NCI-H524 (cell line): ENCODE measurements around the gene ZNF574.
"Not testable (repeated sequence)": the region's sequence is repeated elsewhere in the genome, so short reads cannot be mapped to it uniquely, and the experiment has no call there.

Source experiments
- DNase-seq, 2 experiments: peaks; one replicate each; lab custom pipeline; 2025; lab: John Stamatoyannopoulos, UW

Gene ZNF574

GRCh38 chr19:42075616-42076379, at the start of gene ZNF574:
Gene ZNF574 (plus strand): TSS chr19:42076166. CDS start chr19:42078607, 2,441 bp downstream.
- peak; percentile 100 for DNase-seq

GRCh38 chr19:42028304-42029216, 47.4 kb upstream of the ZNF574 start:
- peak in 1 of 2 experiments; percentile 27 for DNase-seq

DNA sequence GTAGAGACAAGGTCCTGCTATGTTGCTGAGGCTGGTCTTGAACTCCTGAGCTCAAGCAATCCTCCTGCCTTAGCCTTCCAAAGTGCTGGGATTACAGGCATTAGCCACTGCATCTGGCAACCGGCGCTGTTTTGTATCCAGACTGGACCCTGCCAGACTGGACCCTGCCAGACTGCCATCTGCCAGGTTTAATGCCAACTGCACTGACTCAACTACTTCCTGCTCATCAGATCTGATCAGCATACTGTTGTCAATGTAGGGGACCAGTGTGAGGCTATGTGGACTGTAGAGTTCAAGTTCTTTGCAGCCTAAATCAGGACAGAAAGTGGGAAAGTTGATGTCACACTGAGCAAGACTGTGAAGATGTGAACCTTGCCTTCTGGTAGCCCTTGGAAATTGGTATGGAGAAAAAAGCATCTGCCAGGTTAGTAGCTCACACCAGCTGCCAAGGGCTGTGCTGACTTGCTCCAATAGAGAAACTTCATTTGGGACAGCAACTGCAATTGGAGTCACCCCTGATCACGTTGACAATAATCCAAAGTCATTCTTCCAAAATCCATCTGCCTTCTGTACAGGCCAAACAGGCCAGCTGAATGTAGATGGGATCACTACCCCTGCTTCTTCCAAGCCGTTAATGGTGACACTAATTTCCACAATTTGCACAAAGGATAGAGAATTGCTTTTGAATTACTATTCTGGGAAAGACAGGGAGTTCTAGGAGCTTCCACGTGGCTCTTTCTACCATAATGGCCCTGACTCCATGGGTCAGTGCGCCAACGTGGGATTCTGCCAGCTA, 45.1 kb upstream of the ZNF574 start:
- peak; percentile 77 to 89 for DNase-seq

DNA sequence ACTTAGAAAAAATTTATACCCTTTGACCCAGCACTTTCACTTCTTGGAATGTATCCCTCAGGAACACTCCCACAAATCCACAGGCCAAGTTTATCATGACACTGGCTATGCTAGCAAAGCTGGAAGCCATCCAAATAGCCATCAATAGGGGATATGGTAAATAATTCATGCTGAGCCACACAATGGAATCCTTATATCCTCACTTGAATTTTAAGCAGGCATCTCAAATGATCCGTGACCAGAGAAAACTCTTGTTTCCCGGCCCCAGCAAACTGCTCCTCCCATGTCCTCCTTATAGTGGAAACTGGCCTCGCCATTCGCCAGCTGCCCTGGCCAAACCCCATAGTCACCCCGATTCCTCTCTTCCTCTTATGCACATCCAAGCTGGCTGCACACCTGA, 43.5 kb upstream of the ZNF574 start:
- peak; percentile 75 to 93 for DNase-seq

- no peak for DNase-seq
Observed at GRCh38 chr19:42033413-42033812, 42.6 kb upstream of the ZNF574 start.

DNA sequence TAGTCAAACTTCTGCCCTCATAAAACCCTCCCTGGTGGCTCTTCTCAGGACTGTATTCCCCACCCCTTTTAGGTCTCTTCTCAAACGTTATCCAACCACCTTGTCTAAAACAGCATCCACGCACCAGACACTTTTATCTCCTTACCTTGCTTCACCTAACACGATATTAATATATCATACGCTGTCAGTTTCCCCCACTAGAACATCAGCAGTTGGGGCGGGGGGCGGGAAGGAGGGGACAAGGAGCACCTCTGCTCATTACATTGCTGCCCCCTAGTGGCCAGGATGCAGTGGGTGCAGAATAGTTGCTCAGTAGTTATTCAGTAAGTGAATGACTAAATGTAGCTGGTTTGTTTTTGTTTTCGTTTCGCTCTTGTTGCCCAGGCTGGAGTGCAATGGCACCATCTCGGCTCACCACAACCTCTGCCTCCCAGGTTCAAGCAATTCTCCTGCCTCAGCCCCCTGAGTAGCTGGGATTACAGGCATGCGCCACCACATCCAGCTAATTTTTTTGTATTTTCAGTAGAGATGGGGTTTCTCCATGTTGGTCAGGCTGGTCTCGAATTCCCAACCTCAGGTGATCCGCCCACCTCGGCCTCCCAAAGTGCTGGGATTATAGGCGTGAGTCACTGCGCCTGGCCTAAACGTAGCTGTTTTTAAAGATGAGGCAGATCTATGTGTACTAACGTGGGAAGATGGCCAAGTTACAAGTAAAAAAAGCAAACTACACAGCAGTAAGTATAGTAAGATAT, 41.1 kb upstream of the ZNF574 start:
- DNase-seq, result peak; percentile 68 to 82

DNA sequence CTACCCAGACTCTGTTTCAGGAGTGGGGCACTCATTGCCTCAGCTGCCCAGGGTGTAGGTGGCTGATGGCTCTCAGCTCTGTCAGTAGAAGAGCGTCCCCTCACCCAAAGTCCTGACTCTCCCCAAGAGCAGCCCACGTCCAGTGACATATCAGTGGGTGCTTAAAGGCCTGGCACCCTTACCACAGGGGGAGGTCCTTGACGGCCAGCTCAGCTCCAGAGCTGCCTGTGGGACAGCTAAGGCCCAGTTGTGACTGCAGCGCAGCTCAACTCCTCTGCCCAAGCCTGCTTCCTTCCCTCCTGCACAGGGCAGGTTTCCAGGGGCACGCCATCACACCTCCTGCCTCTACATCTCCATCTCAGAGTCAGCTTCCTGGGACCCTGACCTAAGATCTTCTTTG, 38.3 kb upstream of the ZNF574 start:
- no peak for DNase-seq

DNA sequence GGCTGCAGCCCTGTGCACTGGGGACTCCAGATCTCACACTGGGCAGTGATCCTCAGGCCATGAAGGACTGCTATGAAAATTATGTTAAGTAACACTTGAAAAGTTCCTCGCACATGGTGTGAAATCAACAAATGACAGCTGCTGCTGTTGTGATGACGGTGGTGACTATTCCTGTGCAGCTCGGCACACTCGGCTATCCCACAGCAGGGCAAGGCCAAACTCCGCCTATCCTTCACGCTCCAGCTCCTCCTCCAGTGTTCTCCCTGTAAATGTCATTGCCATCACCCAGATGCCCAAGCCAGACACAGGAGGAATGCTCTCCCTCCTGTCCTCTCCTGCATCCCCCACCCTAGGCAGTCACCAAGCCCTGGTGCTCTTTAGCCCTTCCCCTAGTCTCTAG, 37.3 kb upstream of the ZNF574 start:
- DNase-seq, result peak; percentile 94 to 97

DNA sequence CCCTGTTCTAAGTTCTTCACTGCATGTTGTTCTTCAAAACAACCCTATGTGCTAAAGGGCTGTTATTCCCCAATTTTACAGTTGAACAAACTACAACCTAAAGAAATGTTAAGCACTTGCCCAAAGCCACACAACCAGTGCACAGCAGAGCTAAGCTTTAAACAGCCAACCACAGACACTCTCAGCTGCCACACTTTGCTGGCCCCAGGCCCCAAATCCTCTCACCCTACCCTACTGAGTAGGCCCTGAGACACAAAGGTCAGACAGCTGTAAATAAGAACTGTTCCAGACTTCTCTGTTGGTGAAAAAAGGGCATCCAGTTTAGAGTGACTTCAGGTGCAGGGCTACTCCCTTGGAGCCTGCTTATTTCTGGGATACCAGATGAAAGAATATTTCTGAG, 35.9 kb upstream of the ZNF574 start:
- no peak for DNase-seq

GRCh38 chr19:42040491-42040890, 35.5 kb upstream of the ZNF574 start:
- DNase-seq, result not testable (repeated sequence)

GRCh38 chr19:42042455-42043170, 33.4 kb upstream of the ZNF574 start:
- peak; percentile 62 to 78 for DNase-seq

DNA sequence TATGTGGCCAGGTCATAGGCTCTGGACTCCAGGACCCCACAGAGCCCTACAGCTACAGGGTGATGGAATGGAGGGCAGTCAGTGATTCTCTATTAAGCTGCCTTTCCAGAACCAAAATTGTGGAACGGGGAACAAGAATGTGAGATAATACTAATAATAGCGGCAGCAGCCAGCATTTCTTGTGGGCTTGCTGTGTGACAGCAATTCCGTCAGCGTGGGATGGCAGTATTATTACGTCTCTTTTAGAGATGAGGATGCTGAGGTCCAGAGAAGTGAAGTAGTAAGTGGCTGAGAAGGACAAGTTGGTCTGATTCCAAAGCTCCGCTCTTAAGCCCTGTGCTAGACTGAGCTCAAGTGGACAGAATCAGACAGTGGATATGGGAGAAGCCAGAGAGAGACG, 30.4 kb upstream of the ZNF574 start:
- no peak for DNase-seq

DNA sequence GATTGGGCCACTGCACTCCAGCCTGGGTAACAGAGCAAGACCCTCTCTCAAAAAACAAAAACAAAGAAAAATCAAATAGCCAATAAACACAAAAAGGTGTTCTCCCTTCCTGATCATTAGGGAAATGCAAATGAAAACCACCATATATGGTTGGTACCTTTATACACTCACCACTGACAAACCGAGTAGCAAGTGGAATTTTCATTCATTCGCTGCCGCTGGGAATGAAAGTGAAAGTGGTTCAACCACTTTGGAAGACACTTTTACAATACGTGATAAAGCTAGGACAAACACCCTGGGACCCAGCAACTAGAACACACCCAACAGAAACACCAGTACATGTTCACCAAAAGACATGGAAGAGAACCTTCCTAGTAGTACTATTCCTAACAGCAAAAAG, 27.0 kb upstream of the ZNF574 start:
- no peak for DNase-seq

GRCh38 chr19:42051166-42052115, 24.5 kb upstream of the ZNF574 start:
- DNase-seq, result peak in 1 of 2 experiments; percentile 24

GRCh38 chr19:42052241-42052863, 23.6 kb upstream of the ZNF574 start:
- DNase-seq, result peak; percentile 98 to 100

DNA sequence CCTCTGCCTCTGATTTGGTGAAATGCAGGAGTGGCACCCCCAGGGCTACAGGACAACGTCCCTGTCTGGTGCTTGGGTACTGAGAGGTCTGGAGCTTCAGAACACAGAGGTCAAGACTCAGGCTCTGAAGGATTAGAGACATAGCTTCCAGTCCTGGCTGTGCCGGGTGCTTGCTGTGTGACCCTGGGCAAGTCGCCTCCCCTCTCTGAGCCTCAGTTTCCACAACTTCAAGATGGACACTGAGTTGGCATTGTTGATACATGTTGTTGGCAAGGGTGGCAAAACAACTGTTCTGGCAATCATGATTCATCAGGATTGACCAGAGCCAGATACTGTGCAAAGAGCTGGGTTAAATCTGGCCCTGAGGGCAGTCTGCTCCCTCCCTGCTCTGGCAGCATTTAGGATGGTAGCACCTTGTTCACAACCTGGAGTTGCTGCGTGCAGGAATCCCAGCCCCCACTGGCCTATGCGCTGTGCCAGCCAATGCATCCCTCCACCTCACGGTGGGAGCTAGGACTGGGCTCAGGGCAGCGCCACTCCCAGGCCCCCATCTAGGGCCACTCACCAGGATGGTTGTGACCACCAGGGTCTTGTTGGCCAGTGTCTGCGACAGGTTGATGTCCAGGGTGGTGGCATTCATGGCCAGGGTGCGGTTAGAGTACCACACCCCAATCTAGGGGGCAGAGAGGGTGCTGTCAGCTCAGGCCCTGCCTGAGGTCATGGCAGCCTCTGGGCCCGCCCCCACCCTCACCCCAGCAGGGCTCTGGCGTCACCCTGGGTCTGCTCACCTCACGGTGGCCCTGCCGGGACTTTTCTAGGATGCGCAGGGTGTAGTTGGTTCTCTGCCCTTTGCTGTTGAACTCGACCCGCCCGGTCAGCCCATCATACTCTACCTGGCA, 22.7 kb upstream of the ZNF574 start:
- DNase-seq, result no peak

GRCh38 chr19:42054205-42054604, 21.8 kb upstream of the ZNF574 start:
- DNase-seq, result no peak

DNA sequence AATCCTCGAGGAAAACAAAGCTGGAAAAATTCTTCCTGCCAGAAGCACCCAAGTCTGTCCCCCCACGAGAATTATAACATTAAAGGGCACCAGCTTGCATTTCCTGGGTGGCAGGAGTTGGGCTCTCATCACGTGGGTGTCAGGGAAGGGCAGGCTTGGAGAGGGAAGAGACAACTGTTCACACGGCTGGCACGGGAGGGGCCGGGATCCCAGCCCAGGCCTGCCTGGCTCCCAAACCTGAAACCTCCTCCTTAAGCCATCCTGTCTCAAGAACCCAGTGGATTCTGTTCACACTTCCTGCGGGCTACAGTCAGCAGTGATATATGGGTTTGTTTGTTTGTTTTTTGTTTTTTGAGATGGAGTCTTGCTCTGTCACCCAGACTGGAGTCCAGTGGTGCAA, 18.1 kb upstream of the ZNF574 start:
- peak; percentile 57 to 77 for DNase-seq
